Esophagus (tissue), 2 donors: ENCODE data around the gene MPZL2. TPM values are rescaled to one million over a fixed set of nuclear protein-coding genes. Genes with fewer than 3 reads are reported as not detected.
A peak's percentile ranks its signal among the peaks of the same experiment; 100 is the strongest.
"Not testable (repeated sequence)": the region's sequence is repeated elsewhere in the genome, so short reads cannot be mapped to it uniquely, and the experiment has no call there.

Source experiments
- H3K27ac ChIP-seq, 2 donors: one replicate each; pipeline ENCODE4 v1.5.1; 2013; ENCODE audit warnings: low read depth in 2 of 2, mild to moderate bottlenecking in 2 of 2, inconsistent platforms in 1 of 2, low read length in 1 of 2, moderate library complexity in 1 of 2
- H3K27me3 ChIP-seq, 2 donors: one replicate each; pipeline ENCODE4 v1.6.1; 2013; ENCODE audit warnings: low read length in 2 of 2, control low read depth in 1 of 2, mild to moderate bottlenecking in 1 of 2; ENCODE audit not compliant: insufficient read depth in 2 of 2, control insufficient read depth in 1 of 2
- H3K36me3 ChIP-seq, 2 donors: one replicate each; pipeline ENCODE4 v1.6.1; 2013; ENCODE audit warnings: low read length in 1 of 2; ENCODE audit not compliant: control insufficient read depth in 2 of 2, insufficient read depth in 2 of 2
- H3K4me1 ChIP-seq, 2 donors: one replicate each; pipeline ENCODE4 v1.6.1; 2013; ENCODE audit warnings: low read length in 1 of 2; ENCODE audit not compliant: control insufficient read depth in 2 of 2, insufficient read depth in 2 of 2
- H3K4me3 ChIP-seq, 2 donors: one replicate each; pipeline ENCODE4 v1.5.1; 2013; ENCODE audit warnings: low read length in 2 of 2, mild to moderate bottlenecking in 2 of 2, low read depth in 1 of 2, moderate library complexity in 1 of 2
- H3K9me3 ChIP-seq, 2 donors: one replicate each; pipeline ENCODE4 v1.6.1; 2013; ENCODE audit warnings: mild to moderate bottlenecking in 2 of 2, low read depth in 1 of 2, low read length in 1 of 2, moderate library complexity in 1 of 2; ENCODE audit not compliant: control insufficient read depth in 2 of 2, insufficient read depth in 1 of 2
- WGBS, 2 donors: extraction: QIAGEN DNeasy Blood & Tissue Kit; methylation state at CpG; one replicate each; pipeline ENCODE4 v1.1.7; 2013; 5-methylcytosine and 5-hydroxymethylcytosine counted together
- polyA plus RNA-seq, 2 donors: library from polyadenylated mRNA; stranded (reverse); fragments of 200-250 nt; gene quantifications; one replicate each; pipeline ENCODE4 v1.2.3, GENCODE V29; 2013
- donor health status: healthy with polysubstance abuse.
- donor health status: Bipolar disorder and iron deficiency.

MPZL2 gene
- 100 to 1,000 TPM; 150 to 185 TPM for polyA plus RNA-seq

DNA sequence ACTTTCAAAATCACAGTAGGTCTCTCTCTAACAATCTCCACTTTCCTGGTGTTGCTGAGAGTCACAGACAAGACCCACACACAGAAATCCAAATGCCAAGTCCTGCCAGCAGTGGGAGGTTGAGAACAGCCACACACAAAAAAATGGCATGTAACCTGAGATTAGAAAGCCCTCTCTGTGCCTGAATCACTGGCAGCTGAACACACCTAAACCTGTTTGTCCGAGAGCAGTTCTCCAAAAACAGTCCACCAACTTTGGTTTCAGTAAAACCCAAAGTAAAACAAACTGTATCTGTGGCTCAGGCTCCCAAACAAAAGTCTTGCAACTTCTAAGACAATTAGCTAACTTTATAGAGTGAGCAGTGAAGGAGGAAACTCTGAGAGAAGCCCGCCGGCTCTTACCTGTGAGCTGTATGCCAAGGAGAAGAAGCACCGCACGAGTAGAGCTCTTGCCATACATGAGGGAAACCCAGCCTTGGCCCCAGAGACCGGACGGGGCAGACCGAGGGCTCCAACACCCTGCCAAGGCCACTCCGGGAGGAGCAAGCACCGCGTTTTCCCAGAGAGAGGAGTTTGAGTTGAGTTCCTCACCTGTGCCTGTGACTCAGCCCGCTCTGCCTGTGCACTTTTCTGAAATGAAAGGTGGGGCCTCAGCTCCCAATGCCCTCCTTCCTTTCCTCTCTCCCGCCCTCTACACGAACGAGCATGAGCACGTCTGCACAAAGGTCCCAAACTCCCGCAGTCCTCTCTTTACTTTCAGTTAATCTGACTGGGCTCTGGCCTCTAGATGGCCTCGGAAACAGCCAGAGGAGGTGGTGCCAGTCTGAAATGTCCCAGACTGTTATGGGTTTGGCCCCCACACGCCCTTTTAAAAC, at the start of gene MPZL2:
Gene MPZL2 (minus strand): TSS at position 603 of the 874 bp plus-strand sequence. CDS start 144 bp downstream, at position 459.
- Histone ChIP-seq H3K4me1 (peaks cover 0 to 5% of the 10 kb centered on the region in 2 donors), H3K36me3 (peaks cover 0 to 6% of the 10 kb centered on the region in 2 donors), H3K9me3 (no peaks in the 10 kb centered on the region), H3K27me3 (no peaks in the 10 kb centered on the region), H3K4me3 (peak within 1 kb of the TSS; percentile 62 to 83), H3K27ac (peak within 1 kb of the TSS; percentile 86)
- WGBS, 2 donors = 9 to 10% methylated on average over 19 of the region's 19 CpGs

DNA sequence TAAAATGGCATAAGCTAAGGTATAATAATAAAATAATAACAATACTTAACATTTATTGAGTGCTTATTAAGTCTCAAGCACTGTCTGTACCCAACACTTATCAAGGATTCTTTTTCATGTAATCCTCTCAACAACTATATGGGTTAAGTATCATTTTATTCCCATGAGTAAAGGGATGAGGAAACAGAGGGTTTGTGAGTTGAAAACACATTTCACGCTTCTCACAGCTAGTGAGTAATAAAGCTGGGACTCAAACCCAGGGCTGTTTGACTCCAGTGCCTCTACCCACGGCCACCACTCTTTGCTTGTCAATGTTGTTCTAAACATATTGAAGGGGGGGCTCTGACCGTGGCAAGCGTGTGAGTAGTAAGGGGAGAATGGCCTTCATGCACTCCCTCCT, 49.1 kb upstream of the MPZL2 start:
- Histone ChIP-seq H3K4me1 (peaks cover 6 to 9% of the 10 kb centered on the region in 2 donors), H3K36me3 (no peaks in the 10 kb centered on the region), H3K27me3 (peaks cover 0 to 4% of the 10 kb centered on the region in 2 donors), H3K9me3 (no peaks in the 10 kb centered on the region), H3K27ac (no peak overlapping the region), H3K4me3 (no peak overlapping the region)
- 68% methylated on average over 4 of the region's 4 CpGs for WGBS, 2 donors

DNA sequence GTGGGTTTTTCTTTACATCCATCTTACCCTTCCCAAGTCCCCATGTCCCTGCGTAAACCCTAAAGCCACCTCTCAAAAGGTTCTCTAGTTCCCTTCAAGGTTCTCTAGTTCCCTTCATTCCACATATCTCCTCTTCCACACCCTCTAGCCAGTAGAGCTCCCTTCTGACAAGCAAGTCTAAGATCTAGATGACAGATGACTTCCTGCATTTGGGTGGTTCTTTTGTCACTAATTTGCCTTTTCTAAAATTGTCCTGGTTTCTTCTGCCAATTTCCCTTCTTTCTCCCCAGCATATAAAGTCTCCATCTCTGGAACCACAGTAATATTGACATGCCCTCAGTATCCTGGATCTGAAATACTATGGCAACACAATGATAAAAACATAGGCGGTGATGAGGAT, 48.2 kb upstream of the MPZL2 start:
- H3K4me1 ChIP-seq = peaks cover 6 to 9% of the 10 kb centered on the region in 2 donors
- no peak overlapping the region for H3K4me3 ChIP-seq
- no peaks in the 10 kb centered on the region for H3K9me3 ChIP-seq
- no peaks in the 10 kb centered on the region for H3K36me3 ChIP-seq
- no peak overlapping the region for H3K27ac ChIP-seq
- WGBS, 2 donors = 92 to 97% methylated on average over 2 of the region's 2 CpGs
- peaks cover 0 to 4% of the 10 kb centered on the region in 2 donors for H3K27me3 ChIP-seq

DNA sequence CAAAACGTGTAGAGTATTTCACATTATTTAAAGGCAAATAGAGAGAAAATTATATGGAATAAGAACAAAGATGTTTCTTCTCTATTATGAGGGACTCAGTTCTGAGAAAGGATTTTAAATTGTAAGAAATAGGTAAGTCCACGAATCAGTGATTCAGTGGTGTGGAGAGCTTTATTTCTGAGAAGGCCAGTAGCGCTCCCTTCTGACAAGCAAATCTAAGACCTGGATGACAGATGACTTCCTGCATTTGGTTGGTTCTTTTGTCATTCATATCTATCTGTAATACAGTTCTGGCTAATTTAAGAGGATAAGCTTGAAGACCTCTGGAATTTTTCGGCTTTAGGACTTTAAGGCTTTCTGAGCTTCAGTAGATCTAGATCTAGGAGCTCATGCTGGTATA, 47.4 kb upstream of the MPZL2 start:
- Histone ChIP-seq H3K4me3 (no peak overlapping the region), H3K4me1 (peaks cover 2 to 4% of the 10 kb centered on the region in 2 donors), H3K27me3 (peaks cover 0 to 4% of the 10 kb centered on the region in 2 donors), H3K36me3 (no peaks in the 10 kb centered on the region), H3K27ac (no peak overlapping the region), H3K9me3 (no peaks in the 10 kb centered on the region)
- WGBS, 2 donors = 66 to 71% methylated on average over 4 of the region's 4 CpGs

DNA sequence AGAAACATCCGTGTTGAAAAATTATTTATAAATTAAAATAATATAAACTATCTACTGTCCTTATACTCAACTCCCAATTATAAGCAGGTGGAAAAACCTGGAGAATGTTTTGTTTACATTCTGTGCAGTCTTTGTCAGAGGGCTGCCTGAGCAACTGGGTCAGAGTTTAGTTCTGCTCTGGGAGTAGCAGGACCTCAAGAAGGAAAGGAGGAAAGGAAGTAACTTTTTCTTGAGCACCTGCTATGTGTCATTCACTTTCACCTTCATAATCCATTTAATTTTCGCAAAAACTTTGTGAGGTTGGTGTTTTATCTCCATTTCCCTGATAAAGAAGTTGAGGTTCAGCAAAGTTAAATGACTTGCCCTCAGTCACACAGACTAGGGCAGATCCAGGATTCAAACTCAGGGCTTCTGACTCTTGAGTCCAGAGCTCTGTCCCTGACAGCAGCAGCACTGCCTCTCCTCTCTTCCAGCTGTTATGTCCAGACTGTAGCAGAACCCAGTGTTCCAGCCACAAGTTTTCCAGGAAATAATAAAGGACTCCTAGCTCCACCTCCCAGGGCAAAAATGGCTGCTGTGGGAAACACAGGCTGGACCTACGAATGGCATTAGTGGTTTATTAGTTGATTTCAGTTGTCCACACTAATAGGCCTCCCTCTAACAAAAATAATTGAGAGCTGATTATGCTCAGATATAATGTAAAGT, 46.8 kb upstream of the MPZL2 start:
- no peak overlapping the region for H3K27ac ChIP-seq
- H3K4me1 ChIP-seq = peaks cover 2 to 4% of the 10 kb centered on the region in 2 donors
- H3K9me3 ChIP-seq = no peaks in the 10 kb centered on the region
- H3K36me3 ChIP-seq = no peaks in the 10 kb centered on the region
- peaks cover 0 to 4% of the 10 kb centered on the region in 2 donors for H3K27me3 ChIP-seq
- no peak overlapping the region for H3K4me3 ChIP-seq
- 58 to 71% methylated on average over 3 of the region's 3 CpGs for WGBS, 2 donors

DNA sequence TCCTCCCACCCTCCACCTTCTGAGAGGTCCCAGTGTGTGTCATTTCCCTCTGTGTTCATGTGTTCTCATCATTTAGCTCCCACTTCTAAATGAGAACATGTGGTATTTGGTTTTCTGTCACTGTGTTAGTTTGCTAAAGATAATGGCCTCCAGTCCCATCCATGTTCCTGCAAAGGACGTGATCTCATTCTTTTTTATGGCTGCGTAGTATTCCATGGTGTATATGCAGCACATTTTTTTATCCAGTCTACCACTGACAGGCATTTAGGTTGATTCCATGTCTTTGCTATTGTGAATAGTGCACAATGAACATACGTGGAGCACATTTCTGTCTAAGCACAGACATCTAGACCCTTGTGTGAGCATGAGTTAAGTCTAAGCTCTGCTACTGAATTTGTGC, 46.2 kb upstream of the MPZL2 start:
- WGBS, 2 donors = 87 to 89% methylated on average over 3 of the region's 3 CpGs
- Histone ChIP-seq H3K4me3 (no peak overlapping the region), H3K27me3 (peaks cover 0 to 4% of the 10 kb centered on the region in 2 donors), H3K27ac (no peak overlapping the region), H3K36me3 (no peaks in the 10 kb centered on the region), H3K9me3 (no peaks in the 10 kb centered on the region), H3K4me1 (peaks cover 0 to 2% of the 10 kb centered on the region in 2 donors)

DNA sequence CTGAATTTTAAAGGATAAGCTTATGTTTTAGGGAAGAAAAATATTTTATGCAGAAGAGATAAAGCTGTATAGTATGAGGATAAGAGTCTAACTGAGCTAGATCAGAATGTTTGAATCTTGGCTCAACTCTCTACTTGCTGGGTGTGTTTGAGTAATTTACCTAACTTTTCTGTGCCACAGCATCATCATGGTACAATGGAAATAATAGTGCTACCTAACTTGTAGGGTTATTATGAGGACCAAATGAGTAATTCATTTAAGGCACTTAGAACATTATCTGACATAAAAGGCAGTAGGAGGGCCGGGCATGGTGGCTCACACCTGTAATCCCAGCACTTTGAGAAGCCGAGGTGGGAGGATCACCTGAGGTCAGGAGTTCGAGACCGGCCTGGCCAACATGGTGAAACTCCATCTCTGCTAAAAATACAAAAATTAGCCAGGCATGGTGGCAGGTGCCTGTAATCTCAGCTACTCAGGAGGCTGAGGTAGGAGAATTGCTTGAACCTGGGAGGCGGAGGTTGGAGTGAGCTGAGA, 45.0 kb upstream of the MPZL2 start:
- not testable (repeated sequence) for H3K27me3 ChIP-seq, H3K36me3 ChIP-seq, H3K4me1 ChIP-seq, H3K4me3 ChIP-seq, H3K27ac ChIP-seq, H3K9me3 ChIP-seq
- 87% methylated on average over 5 of the region's 5 CpGs for WGBS, 2 donors

DNA sequence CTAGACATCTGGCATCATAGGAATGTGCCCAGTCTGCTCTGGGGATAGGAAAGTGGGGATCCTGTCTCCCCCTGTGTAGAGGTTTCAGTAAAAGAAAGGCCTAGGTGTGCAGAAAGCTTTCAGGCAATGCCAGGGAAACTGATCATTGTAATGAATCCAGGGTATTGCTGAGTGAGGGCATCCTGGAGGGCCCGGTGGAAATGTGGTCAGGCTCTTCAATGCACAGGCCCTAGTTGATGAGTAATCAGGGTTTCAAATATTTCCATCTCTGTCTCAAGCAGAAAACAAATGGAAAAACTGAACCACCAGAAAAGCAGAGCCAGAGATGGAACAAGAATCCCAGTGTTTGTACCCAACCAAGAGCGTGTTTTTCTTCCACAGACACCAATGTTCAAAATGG, 42.5 kb upstream of the MPZL2 start:
- Histone ChIP-seq H3K27me3 (no peaks in the 10 kb centered on the region), H3K4me1 (no peaks in the 10 kb centered on the region), H3K4me3 (no peak overlapping the region), H3K27ac (no peak overlapping the region), H3K9me3 (no peaks in the 10 kb centered on the region), H3K36me3 (no peaks in the 10 kb centered on the region)
- WGBS, 2 donors = 69 to 75% methylated on average over 2 of the region's 2 CpGs

DNA sequence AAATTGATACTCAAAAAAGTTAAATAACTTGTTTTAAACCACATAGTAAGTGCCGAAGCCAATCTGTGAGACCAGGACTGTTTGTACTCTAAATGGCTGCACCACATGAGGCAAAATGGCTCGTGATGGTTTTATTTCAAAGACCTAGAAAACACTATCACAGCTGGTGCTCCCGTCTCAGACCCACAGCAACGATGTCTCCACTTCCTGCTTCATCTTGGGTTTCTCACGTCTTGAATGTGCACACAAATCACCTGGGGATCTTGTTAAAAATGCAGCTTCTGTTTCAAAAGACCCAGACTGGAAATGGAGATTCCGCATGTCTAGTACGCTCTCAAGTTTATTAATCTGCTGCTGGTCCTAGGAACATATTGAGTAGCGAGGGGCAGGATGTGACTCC, 41.6 kb upstream of the MPZL2 start:
- H3K4me1 ChIP-seq = no peaks in the 10 kb centered on the region
- H3K36me3 ChIP-seq = no peaks in the 10 kb centered on the region
- 62 to 72% methylated on average over 8 of the region's 8 CpGs for WGBS, 2 donors
- H3K27me3 ChIP-seq = no peaks in the 10 kb centered on the region
- no peaks in the 10 kb centered on the region for H3K9me3 ChIP-seq
- no peak overlapping the region for H3K27ac ChIP-seq
- H3K4me3 ChIP-seq = no peak overlapping the region
